Mesendoderm (in vitro differentiated cells): ENCODE data around the gene AGBL1.

Experiments used
- DNase-seq: peaks from one replicate; pipeline ENCODE4 v3.0.0; 2013
- H2AK5ac ChIP-seq: 2 replicates; pipeline ENCODE4 v1.6.1; 2013; ENCODE audit warnings: low read length, inconsistent platforms
- H2BK120ac ChIP-seq: 2 replicates; pipeline ENCODE4 v1.6.1; 2013; ENCODE audit warnings: low read depth, mild to moderate bottlenecking, low read length, moderate library complexity, mixed read lengths
- H2BK15ac ChIP-seq: replicated peaks from 2 replicates; pipeline ENCODE4 v1.6.1; 2013; ENCODE audit warnings: low read depth, mild to moderate bottlenecking, moderate library complexity
- H2BK5ac ChIP-seq: 2 replicates; pipeline ENCODE4 v1.6.1; 2013; ENCODE audit warnings: low read length, inconsistent platforms
- H3K18ac ChIP-seq: 2 replicates; pipeline ENCODE4 v1.6.1; 2013; ENCODE audit warnings: mild to moderate bottlenecking, low read length, mixed read lengths
- H3K23ac ChIP-seq: one replicate; pipeline ENCODE4 v1.6.1; 2013; ENCODE audit warnings: low read length
- H3K27ac ChIP-seq: 2 replicates; pipeline ENCODE4 v1.5.1; 2013; ENCODE audit warnings: low read depth, mild to moderate bottlenecking, inconsistent platforms, low read length, moderate library complexity
- H3K27me3 ChIP-seq: 2 replicates; pipeline ENCODE4 v1.6.1; 2013; ENCODE audit warnings: low read length, control low read depth, mild to moderate bottlenecking, inconsistent platforms; ENCODE audit not compliant: insufficient read depth, poor library complexity
- H3K36me3 ChIP-seq: 2 replicates; pipeline ENCODE4 v1.6.1; 2013; ENCODE audit warnings: low read length, inconsistent platforms; ENCODE audit not compliant: control insufficient read depth, insufficient read depth
- H3K4ac ChIP-seq: one replicate; pipeline ENCODE4 v1.6.1; 2013; ENCODE audit warnings: low read depth, mild to moderate bottlenecking, low read length, moderate library complexity
- H3K4me1 ChIP-seq: 2 replicates; pipeline ENCODE4 v1.6.1; 2013; ENCODE audit warnings: low read depth, low read length, inconsistent platforms; ENCODE audit not compliant: control insufficient read depth
- H3K4me2 ChIP-seq: 2 replicates; pipeline ENCODE4 v1.6.1; 2013; ENCODE audit warnings: low read length
- H3K4me3 ChIP-seq: 2 replicates; pipeline ENCODE4 v1.5.1; 2013; ENCODE audit warnings: mild to moderate bottlenecking, low read length
- H3K56ac ChIP-seq: one replicate; pipeline ENCODE4 v1.6.1; 2013; ENCODE audit warnings: low read length
- H3K79me1 ChIP-seq: 2 replicates; pipeline ENCODE4 v1.6.1; 2013; ENCODE audit warnings: low read length, inconsistent platforms
- H3K79me2 ChIP-seq: 2 replicates; pipeline ENCODE4 v1.6.1; 2013; ENCODE audit warnings: mild to moderate bottlenecking, low read length; ENCODE audit not compliant: control insufficient read depth, insufficient read depth
- H3K9ac ChIP-seq: 2 replicates; pipeline ENCODE4 v1.6.1; 2013; ENCODE audit warnings: low read length, inconsistent platforms
- H4K5ac ChIP-seq: one replicate; pipeline ENCODE4 v1.6.1; 2013; ENCODE audit warnings: low read length
- H4K8ac ChIP-seq: one replicate; pipeline ENCODE4 v1.6.1; 2013; ENCODE audit warnings: low read depth, mild to moderate bottlenecking, control low read depth, low read length, moderate library complexity
- WGBS: extraction: QIAGEN DNeasy Blood & Tissue Kit; methylation state at CpG from one replicate; pipeline ENCODE4 v1.1.7; 2013; ENCODE audit warnings: low lambda C conversion rate, missing lambda C conversion rate; ENCODE audit not compliant: insufficient coverage; ENCODE audit errors: extremely low coverage; 5-methylcytosine and 5-hydroxymethylcytosine counted together

Gene AGBL1

GRCh38 chr15:86164232-86164898 is 84.7 kb downstream of the AGBL1 start:
- H3K4me1 ChIP-seq = no peaks in the 10 kb centered on the region
- H3K4me3 ChIP-seq = no peak overlapping the region
- no peaks in the 10 kb centered on the region for H3K79me1 ChIP-seq
- H3K23ac ChIP-seq = no peak overlapping the region
- no peak overlapping the region for H2BK5ac ChIP-seq
- no peak overlapping the region for H2AK5ac ChIP-seq
- H3K27me3 ChIP-seq = no peaks in the 10 kb centered on the region
- H3K36me3 ChIP-seq = no peaks in the 10 kb centered on the region
- H4K8ac ChIP-seq = no peak overlapping the region
- H3K18ac ChIP-seq = no peak overlapping the region
- no peaks in the 10 kb centered on the region for H3K79me2 ChIP-seq
- no peak overlapping the region for H3K9ac ChIP-seq
- H4K5ac ChIP-seq = no peak overlapping the region
- H3K56ac ChIP-seq = no peak overlapping the region
- H3K27ac ChIP-seq = no peak overlapping the region
- H2BK120ac ChIP-seq = no peak overlapping the region
- H3K4ac ChIP-seq = no peak overlapping the region
- no peak for DNase-seq
- H3K4me2 ChIP-seq = no peak overlapping the region
- no peak overlapping the region for H2BK15ac ChIP-seq
- no CpG with 5 or more reads among the region's 8 CpGs for WGBS

GRCh38 chr15:86165265-86166211 is 85.9 kb downstream of the AGBL1 start:
- no CpG with 5 or more reads among the region's 5 CpGs for WGBS
- Histone ChIP-seq H3K4me2 (no peak overlapping the region), H3K27ac (no peak overlapping the region), H4K8ac (no peak overlapping the region), H3K23ac (no peak overlapping the region), H3K79me1 (no peaks in the 10 kb centered on the region), H2BK15ac (no peak overlapping the region), H3K9ac (no peak overlapping the region), H3K56ac (no peak overlapping the region), H3K4me3 (no peak overlapping the region), H3K79me2 (no peaks in the 10 kb centered on the region), H3K27me3 (no peaks in the 10 kb centered on the region), H2AK5ac (no peak overlapping the region), H3K36me3 (no peaks in the 10 kb centered on the region), H2BK120ac (no peak overlapping the region), H2BK5ac (no peak overlapping the region), H3K4ac (no peak overlapping the region), H3K4me1 (no peaks in the 10 kb centered on the region), H4K5ac (no peak overlapping the region), H3K18ac (no peak overlapping the region)
- peak; percentile 37 for DNase-seq

GRCh38 chr15:86167841-86168240 is 88.2 kb downstream of the AGBL1 start:
- Histone ChIP-seq H3K4me1 (no peaks in the 10 kb centered on the region), H3K4me2 (no peak overlapping the region), H3K79me1 (no peaks in the 10 kb centered on the region), H3K4me3 (no peak overlapping the region), H3K56ac (no peak overlapping the region), H3K27ac (no peak overlapping the region), H3K9ac (no peak overlapping the region), H2BK15ac (no peak overlapping the region), H3K79me2 (no peaks in the 10 kb centered on the region), H2BK5ac (no peak overlapping the region), H2AK5ac (no peak overlapping the region), H4K8ac (no peak overlapping the region), H3K23ac (no peak overlapping the region), H2BK120ac (no peak overlapping the region), H3K36me3 (no peaks in the 10 kb centered on the region), H4K5ac (no peak overlapping the region), H3K27me3 (no peaks in the 10 kb centered on the region), H3K4ac (no peak overlapping the region), H3K18ac (no peak overlapping the region)
- no peak for DNase-seq

- H3K27ac ChIP-seq = no peak overlapping the region
- H3K4ac ChIP-seq = no peak overlapping the region
- no peaks in the 10 kb centered on the region for H3K4me1 ChIP-seq
- no peak overlapping the region for H3K18ac ChIP-seq
- H3K4me2 ChIP-seq = no peak overlapping the region
- no peak overlapping the region for H2BK120ac ChIP-seq
- H3K27me3 ChIP-seq = no peaks in the 10 kb centered on the region
- H2BK15ac ChIP-seq = no peak overlapping the region
- peak; percentile 55 for DNase-seq
- H3K79me1 ChIP-seq = no peaks in the 10 kb centered on the region
- H3K9ac ChIP-seq = no peak overlapping the region
- no peak overlapping the region for H2BK5ac ChIP-seq
- no peak overlapping the region for H4K5ac ChIP-seq
- H4K8ac ChIP-seq = no peak overlapping the region
- no peak overlapping the region for H3K23ac ChIP-seq
- WGBS = no CpG with 5 or more reads among the region's 2 CpGs
- H3K56ac ChIP-seq = no peak overlapping the region
- no peaks in the 10 kb centered on the region for H3K36me3 ChIP-seq
- no peak overlapping the region for H2AK5ac ChIP-seq
- no peak overlapping the region for H3K4me3 ChIP-seq
- H3K79me2 ChIP-seq = no peaks in the 10 kb centered on the region
These were observed 99.2 kb downstream of the AGBL1 start for GRCh38 chr15:86178845-86179244.

GRCh38 chr15:86183596-86184491 is 104.2 kb downstream of the AGBL1 start:
- H3K9ac ChIP-seq = no peak overlapping the region
- no peak overlapping the region for H3K18ac ChIP-seq
- H3K4ac ChIP-seq = no peak overlapping the region
- H3K4me1 ChIP-seq = no peaks in the 10 kb centered on the region
- H3K23ac ChIP-seq = no peak overlapping the region
- no peak overlapping the region for H3K4me3 ChIP-seq
- no peak overlapping the region for H2AK5ac ChIP-seq
- no peak overlapping the region for H3K56ac ChIP-seq
- no peak overlapping the region for H3K27ac ChIP-seq
- H3K79me2 ChIP-seq = no peaks in the 10 kb centered on the region
- H2BK120ac ChIP-seq = no peak overlapping the region
- H3K4me2 ChIP-seq = no peak overlapping the region
- H4K8ac ChIP-seq = no peak overlapping the region
- no peak overlapping the region for H2BK5ac ChIP-seq
- no peaks in the 10 kb centered on the region for H3K79me1 ChIP-seq
- no peaks in the 10 kb centered on the region for H3K27me3 ChIP-seq
- no peak overlapping the region for H2BK15ac ChIP-seq
- WGBS = no CpG with 5 or more reads among the region's 6 CpGs
- no peaks in the 10 kb centered on the region for H3K36me3 ChIP-seq
- no peak overlapping the region for H4K5ac ChIP-seq
- DNase-seq = no peak
